Measurements from ENCODE around the gene FAM111A. TPM values are rescaled to one million over a fixed set of nuclear protein-coding genes. Genes with fewer than 3 reads are reported as not detected.

FAM111A gene
- total RNA-seq, 1 experiment from 2014 or later: 4.2 TPM

DNA sequence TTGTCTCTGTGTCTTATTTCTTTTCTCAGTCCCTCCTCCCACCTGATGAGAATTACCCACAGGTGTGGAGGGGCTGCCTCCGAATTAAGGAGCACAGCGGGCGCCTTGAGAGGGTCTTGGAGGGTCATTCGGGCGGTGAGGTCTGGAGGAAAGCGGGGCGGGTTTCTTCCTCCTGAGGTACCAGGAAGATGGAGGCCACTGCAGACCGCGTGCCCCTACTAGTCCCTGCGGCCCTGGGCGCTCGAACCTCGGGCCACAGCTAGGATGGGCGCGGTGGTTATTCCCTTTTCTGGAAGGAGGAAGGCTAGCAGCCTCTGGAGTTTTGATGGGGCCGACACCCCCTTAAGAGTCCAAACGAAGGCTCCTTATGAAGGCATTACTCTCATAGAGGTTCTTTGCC lies 5.5 kb upstream of the FAM111A start:
- DNase-seq (ENCODE audit: low spot score): no peak
- in situ Hi-C loops (cut with HindIII; ENCODE audit: low sequenced_read_pairs): no loop called here

DNA sequence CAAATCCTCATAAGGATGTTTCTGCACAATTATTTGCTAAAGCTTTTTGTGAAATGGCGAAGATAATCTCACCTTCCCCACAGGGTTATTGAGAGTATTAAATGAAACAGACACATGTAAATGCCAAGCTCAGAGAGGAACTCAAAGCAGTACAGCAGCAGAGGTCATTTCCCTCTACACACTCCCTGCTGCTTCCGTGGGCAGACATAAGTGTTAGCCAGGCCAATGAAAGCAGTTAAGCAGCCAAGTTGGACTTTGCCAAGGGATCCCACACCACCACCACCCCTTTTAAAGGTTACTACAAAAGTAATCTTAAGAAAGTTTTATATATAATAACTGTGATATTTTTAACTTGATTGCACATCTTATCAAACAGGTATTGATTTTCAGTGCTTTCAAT lies 4.0 kb upstream of the FAM111A start:
- DNase-seq (ENCODE audit: low spot score): no peak
- in situ Hi-C loops (cut with HindIII; ENCODE audit: low sequenced_read_pairs): no loop called here

DNA sequence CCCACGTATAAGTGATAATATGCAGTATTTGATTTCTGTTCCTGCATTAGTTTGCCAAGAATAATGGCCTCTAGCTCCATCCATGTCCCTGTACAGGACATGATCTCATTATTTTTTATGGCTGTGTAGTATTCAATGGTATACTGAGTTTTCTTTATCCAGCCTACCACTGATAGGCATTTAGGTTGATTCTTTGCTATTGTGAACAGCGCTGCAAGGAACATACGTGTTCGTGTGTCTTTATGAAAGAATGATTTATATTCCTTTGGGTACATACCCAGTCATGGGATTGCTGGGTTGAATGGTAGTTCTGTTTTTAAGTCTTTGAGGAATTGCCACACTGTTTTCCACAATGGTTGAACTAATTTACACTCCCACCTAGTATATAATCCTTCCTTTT lies 1.5 kb upstream of the FAM111A start:
- in situ Hi-C loops (cut with HindIII; ENCODE audit: low sequenced_read_pairs): no loop called here
- DNase-seq (ENCODE audit: low spot score): no peak

DNA sequence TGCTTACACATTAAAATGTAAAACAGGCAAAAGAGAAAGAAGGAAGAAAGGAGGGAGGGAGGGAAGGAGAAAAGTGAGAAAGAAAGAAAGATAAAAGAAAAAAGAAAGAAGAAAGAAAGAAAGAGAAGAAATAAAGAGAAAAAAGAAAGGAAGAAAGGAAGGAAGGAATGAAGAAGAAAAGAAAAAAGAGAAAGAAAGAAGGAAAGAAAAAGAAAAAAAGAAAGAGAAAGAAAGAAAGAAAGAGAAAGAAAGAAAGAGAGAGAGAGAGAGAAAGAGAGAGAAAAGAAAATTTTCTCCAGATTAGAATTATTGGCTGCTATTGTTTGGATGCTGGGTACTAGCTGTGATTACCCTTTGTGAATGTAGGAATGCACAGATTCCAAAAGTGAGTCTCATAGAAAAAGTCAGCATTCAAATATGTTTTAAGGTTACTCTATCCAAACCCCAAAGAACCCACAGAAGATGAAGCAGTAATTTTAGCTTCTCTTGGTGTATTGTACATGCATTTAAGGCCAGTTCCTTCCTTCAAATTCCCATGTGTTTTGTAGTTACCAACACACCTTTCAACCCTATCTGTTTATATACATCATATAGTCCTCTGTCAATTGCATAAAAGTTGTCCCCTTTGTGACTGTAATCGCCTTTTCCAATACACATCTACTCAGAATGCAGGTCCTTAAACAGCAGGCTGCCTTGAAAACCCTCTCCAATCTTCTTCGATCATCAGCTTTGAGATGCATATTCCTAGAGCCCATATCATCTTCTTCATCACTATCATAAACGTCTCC lies 789 bp upstream of the FAM111A start:
- DNase-seq (ENCODE audit: low spot score): peak; percentile 25
- in situ Hi-C loops (cut with HindIII; ENCODE audit: low sequenced_read_pairs): no loop called here

DNA sequence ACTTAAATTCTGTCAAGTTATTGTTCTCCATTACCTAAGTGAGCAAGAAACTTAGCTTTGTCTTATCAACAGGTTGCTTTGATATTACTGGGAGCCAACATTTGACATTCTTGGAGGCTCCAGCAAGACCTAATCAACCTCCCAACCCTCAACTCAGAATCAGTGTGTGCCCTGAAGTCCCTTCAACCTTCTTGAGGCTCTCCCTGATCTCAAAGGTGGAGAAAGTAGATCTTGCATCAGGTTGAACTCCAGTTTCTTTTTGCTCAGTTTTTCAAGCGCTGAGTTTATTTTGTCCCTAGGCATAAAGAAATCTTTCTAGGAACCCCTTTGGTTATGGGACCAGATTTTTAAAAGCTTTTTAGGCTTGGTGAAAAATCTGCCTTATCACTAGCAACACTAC lies 1.4 kb downstream of the FAM111A start:
- in situ Hi-C loops (cut with HindIII; ENCODE audit: low sequenced_read_pairs): no loop called here

DNA sequence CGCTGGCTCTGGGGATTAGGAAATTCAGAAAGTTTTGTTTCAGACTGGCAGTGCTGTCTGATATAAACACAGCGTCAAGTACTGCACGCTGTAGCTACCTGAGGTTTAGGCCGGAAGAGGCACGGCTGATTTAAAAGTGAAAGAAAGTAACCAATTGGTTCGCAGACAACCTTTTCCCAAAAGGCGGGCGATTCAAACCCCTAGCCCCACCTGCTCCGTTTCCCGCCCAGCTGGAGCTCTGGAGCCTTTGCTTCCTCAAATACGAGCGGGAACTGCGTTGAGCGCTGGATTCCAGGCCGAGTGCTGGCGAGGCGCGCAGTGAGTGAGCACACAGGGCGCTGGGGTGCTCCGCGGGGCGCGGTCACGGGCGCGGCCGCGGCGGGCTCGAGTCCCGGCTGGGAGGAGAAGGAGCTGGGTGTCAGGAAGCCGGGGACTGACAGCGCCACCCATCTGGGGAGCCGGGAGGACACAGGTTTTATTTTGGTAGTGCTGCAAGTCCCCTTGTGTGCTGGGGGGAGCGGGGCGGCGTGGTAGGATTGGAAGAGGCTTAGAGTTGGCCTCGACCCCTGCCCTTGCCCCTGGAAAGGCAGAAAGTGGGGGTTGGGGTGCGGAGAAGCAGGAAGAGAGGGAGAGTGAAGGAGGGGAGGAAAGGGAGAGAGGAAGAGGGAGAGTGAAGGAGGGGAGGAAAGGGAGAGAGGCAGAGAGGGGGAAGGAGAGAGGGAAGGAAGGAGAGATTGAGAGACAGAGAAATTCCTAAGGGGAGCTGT lies 2.1 kb downstream of the FAM111A start:
- peak; percentile 60 for DNase-seq (ENCODE audit: low spot score)
- in situ Hi-C loops (cut with HindIII; ENCODE audit: low sequenced_read_pairs): no loop called here

More for the DNA sequence above, 1.4 kb downstream of the FAM111A start:
- peak; percentile 4 for DNase-seq (ENCODE audit: low spot score)

DNA sequence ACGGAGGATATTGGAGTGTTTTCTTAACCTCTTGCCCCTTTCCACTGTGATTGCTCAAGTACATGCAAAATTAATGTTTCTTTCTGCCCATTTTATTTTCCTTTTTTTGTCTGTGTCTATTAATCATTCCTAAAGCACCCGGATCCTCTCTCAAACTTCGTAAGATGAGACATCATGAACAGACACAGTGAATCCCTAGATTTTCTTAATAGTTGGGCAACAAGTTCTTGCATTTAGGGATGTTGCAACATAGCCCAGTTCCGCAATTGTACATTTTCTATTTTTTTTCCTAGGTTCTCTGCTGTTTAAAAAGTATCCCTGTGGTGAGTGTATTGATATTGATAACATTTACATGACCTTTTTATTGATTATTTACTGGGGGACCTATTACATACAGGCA lies 2.9 kb downstream of the FAM111A start:
- in situ Hi-C loops (cut with HindIII; ENCODE audit: low sequenced_read_pairs): no loop called here
- no peak for DNase-seq (ENCODE audit: low spot score)

DNA sequence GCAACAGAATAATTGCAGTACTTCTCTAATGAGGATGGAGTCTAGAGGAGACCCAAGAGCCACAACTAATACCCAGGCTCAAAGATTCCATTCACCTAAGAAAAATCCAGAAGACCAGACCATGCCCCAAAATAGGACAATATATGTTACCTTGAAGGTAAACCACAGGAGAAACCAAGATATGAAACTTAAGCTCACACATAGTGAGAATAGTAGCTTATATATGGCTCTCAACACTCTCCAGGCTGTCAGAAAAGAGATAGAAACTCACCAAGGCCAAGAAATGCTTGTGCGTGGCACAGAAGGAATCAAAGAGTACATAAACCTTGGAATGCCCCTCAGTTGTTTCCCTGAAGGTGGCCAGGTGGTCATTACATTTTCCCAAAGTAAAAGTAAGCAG lies 9.1 kb downstream of the FAM111A start:
- DNase-seq (ENCODE audit: low spot score): no peak
- in situ Hi-C loops (cut with HindIII; ENCODE audit: low sequenced_read_pairs): no loop called here

DNA sequence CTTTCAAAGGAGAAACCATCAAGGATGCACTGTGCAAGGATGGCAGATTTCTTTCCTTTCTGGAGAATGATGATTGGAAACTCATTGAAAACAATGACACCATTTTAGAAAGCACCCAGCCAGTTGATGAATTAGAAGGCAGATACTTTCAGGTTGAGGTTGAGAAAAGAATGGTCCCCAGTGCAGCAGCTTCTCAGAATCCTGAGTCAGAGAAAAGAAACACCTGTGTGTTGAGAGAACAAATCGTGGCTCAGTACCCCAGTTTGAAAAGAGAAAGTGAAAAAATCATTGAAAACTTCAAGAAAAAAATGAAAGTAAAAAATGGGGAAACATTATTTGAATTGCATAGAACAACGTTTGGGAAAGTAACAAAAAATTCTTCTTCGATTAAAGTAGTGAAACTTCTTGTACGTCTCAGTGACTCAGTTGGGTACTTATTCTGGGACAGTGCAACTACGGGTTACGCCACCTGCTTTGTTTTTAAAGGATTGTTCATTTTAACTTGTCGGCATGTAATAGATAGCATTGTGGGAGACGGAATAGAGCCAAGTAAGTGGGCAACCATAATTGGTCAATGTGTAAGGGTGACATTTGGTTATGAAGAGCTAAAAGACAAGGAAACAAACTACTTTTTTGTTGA lies 9.8 kb downstream of the FAM111A start:
- in situ Hi-C loops (cut with HindIII; ENCODE audit: low sequenced_read_pairs): no loop called here
- no peak for DNase-seq (ENCODE audit: low spot score)

DNA sequence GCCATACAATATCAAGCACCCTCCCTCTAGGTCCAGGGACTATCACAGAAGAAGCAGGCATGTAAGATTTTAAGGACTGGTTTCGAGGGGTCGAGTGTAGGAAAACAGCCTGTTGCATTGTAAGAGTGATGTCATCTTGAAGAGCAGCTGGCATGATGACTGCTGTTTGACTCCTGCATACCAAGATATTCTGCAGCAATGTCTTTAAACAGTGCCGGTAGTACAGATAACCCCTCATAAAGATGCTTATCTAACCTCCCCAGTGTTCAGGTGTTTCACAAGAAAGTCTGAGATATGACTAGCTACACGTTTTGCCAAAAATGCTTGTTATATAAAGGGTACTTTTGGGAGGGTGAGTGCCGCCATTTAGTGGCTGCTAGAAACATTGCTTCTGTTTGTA lies 12.0 kb downstream of the FAM111A start:
- DNase-seq (ENCODE audit: low spot score): no peak
- in situ Hi-C loops (cut with HindIII; ENCODE audit: low sequenced_read_pairs): no loop called here

DNA sequence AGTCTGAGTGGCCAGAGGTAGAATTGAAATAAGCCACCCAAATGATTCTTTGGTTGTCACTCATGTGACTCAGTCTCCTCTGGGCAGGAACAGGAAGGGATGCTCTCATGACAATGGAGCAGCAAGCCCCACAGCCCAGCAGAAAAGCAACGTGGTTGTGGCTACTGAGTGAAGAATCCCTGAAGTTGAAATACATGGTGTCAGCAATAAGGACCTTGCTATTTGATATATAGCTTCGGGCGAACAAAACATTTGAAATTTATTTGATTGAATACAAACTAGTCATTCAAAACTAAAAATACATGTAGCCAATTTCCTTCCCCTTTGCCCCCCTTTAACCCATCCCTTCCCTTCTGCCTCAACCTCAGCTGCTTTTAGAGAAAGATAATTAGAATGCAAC lies 14.8 kb downstream of the FAM111A start:
- in situ Hi-C loops (cut with HindIII; ENCODE audit: low sequenced_read_pairs): no loop called here

DNA sequence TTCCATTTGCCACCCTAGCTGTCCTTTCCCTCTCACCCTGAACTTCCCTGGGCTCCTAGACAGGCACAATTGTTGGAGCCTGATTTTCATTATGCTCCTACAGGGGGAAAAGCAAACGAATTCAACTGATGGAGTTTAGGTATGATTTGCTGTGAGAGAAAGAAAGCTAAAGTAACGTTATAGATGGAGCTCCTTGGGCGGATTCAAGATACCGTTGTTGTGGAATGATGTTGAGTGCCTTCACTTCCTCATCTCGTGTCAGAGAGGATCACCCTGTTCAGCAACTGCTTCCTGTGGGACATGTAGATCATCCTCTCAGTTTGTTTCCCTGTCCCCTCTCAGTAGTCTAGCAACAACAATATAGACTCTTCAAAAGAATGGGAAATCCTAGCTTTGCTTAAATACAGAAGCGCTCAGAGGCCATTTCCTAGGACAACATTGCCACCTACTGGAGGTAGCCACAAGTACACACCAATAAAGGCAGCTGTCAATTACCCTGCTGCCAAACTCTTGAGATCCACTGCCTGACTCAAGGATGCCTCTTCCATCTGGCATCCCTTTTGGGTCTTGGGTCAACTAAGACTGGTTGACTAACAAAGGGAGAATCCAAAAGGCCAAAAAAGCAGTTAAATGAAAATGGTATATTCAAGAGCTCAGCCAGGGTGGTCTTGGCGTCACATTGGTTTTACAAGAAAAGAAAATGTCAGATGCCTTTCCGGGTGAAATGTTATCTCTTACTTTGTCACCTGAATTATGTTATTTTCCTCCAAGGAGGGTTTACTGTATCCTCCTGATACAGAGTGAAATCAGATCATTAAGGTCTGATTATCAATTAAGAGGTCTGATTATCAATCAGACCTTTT lies 15.8 kb downstream of the FAM111A start:
- peak; percentile 77 for DNase-seq (ENCODE audit: low spot score)
- in situ Hi-C loops (cut with HindIII; ENCODE audit: low sequenced_read_pairs): no loop called here

More for the DNA sequence above, 14.8 kb downstream of the FAM111A start:
- DNase-seq (ENCODE audit: low spot score): no peak

DNA sequence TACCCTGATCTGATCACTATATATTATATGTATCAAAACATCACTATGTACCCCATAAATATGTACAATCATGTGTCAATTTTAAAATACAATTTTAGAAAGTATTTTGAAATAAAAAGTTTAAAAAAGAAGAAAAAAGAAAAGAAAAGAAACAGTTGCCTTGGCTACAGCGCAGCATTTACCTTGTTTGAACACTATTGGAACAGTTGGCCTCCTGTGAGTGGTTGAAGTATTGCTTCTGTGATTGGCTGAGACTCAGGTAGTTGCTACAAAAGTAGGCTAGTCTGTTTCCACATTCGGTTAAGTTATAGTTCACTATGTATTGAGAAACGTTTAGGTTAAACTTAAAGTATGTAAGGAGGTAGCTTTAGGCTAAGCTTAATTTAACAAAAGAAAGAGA lies 21.4 kb downstream of the FAM111A start:
- DNase-seq (ENCODE audit: low spot score): no peak
- in situ Hi-C loops (cut with HindIII; ENCODE audit: low sequenced_read_pairs): no loop called here

DNA sequence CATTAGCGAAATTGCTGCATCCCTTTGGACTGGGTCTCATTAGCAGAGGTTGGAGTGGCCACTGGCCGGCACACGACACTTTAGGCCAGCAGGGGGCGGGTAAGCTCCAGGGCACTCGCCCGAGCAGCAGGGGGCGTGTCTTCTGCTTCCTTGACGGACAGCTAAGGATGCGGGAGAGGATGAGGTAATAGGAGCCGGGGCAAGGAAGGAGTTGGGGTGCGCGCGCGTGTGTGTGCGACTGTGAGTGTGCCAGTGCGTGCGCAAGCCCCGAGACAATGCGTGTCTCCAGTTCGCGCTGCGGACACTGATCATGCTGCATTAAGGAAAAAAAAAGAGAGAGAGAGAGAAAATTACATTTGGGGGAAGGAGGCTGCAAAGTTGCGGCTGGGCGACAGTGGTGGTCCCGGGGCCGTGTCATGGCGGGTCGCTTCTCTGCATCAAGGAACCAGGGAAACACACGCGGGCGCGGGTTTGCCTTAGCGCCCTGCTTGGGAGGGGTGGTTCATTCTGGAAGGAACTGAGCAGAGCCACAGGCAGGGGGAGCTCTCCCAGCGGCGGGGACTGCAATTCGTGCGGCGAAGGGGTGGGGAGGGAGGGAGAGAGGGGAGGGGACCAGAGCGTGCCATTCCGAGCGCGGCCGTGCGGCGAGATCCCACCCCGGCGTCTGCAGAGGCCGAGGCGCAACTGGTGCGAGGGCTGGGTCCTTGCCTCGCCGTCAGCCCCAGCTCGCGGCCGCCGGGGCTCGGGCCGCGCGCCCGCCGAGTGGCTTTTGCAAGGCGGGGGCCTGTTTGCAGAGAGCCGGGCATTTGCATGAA lies 29.1 kb downstream of the FAM111A start, which contains the start of gene DTX4:
Gene DTX4 (plus strand): TSS at position 625 of the 815 bp plus-strand sequence. CDS start 464 bp downstream, outside the sequence.
- in situ Hi-C loops (cut with HindIII; ENCODE audit: low sequenced_read_pairs): no loop called here
- DNase-seq (ENCODE audit: low spot score): peak; percentile 93

DNA sequence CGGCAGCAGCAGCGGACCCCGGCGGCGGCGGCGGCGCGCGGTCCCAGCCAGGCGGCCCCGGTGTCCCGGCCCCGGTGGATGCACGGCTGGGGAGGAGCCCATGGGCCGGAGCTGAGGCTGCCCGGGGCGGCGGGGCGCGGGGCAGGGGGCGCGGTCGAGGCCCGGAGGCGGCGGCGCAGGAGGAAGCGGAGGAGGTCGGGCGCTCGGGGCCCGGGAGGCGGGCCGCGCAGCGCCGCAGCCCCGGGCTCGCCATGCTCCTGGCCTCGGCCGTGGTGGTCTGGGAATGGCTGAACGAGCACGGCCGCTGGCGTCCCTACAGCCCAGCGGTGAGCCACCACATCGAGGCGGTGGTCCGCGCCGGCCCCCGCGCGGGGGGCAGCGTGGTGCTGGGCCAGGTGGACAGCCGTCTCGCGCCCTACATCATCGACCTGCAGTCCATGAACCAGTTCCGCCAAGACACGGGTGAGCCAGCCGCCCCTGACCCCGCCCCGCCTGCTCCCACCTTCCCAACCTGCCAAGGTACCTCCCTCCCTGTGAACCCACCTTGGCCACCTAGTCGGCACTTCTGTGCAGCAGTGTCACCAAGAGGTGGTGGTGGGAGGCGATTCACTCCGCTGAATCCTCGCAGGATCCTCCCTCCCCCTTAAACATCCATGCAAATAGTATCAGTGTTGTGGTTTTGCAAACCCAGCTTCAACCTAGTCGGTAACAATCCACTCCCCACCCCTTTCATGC lies 29.9 kb downstream of the FAM111A start:
- in situ Hi-C loops (cut with HindIII; ENCODE audit: low sequenced_read_pairs): no loop called here
- peak; percentile 40 for DNase-seq (ENCODE audit: low spot score)

DNA sequence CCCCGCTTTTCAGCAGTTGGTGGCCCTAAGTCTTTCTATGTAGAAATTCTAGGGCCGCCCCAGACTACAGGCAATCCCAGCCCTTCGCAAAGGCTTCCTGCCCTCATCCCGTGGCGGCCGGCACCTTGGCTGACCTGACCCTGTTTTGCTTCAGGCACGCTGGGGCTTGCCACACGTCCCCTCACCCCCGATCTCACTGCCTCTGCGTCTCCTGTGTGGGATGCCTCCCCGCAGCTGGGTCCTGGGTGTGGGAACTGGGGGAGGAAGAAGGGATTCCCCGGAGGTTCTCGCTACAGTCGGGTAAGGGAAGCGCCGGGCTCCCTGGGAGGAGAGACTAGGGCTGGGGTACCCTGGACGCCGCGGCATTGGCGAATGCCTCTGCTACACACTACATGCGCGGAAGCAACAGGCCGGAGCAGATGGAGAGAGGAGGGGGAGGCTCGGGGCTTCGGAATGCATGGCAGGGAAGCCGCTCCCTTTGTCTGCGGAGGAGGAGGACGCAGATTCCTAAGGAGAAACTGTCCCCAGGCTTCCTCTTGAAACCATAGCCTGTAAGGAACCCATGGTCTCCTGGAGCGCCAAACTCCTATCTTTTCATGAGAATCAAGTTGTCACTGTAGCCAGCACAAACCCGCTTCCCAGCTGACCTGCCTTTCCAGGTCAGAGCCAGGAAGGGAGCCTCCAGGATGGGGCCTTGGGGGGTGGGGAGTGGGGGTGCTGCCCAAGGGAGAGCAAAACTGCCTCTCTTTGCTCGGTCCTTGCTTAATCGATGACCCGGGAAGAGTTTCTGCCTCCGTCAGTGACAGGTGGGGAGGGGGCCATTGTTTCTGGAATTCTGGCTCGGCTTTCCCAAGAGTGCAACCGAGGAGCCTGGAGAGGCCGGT lies 30.7 kb downstream of the FAM111A start:
- in situ Hi-C loops (cut with HindIII; ENCODE audit: low sequenced_read_pairs): no loop called here
- DNase-seq (ENCODE audit: low spot score): peak; percentile 45

Data from G401 (cell line).